ENCODE measurements around the gene PIN1. TPM values are rescaled to one million over a fixed set of nuclear protein-coding genes. Genes with fewer than 3 reads are reported as not detected.

The PIN1 gene
- total and polyA plus RNA-seq, 10 of the 15 experiments (the other 5 are each of a cell fraction or from before 2014, with no cell fraction given): 2.4 to 209 (median 71.5) TPM

DNA sequence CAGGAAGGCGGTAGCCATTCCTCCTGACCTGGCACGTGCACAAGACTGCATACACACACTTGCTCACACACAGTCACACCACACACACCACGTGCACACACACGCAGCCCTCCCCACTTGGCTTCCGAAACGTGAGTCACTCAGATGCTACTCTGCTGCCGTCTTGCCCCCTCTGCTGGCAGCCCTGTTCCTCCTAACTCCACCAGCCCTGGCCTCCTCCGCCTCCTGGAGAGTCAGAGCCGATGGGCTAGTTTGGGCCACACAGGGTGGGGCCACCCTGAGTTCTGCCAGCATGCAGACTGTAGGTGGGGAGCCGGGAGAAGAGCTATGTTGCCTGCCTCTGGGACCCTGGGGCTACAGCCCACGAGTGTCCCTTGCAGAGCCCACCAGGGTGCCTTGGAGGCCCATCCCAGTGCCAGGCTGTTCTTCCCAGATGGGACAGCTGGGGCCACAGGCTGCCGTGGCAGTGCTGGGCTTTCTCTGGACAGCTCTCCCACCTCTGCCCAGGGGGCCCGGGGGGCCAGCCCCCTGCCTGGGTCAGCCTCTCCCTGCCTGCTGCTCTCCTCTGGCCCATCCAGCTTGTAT lies 12.1 kb downstream of the PIN1 start:
- Histone ChIP-seq H3K4me1 (ENCODE audit: control insufficient read depth, insufficient read depth, low read length) (no peaks in the 10 kb centered on the region), H2AFZ (ENCODE audit: control insufficient read depth, low read depth, low read length) (no peak overlapping the region), H3K9ac (ENCODE audit: control insufficient read depth, insufficient read depth, low read length) (no peak overlapping the region), H3K9me3 (replicated peaks; ENCODE audit: control insufficient read depth, insufficient read depth, low read length) (no peaks in the 10 kb centered on the region; the same call in 2 of the 3 replicates), H3K27me3 (replicated peaks in 1 of 2; ENCODE audit: control insufficient read depth in 2 of 2, insufficient read depth in 2 of 2, low read length in 1 of 2) (no peaks in the 10 kb centered on the region), H3K27ac (ENCODE audit: control insufficient read depth, insufficient read depth) (no peak overlapping the region), H3K4me3 (no peak overlapping the region), H3K79me2 (ENCODE audit: control insufficient read depth, insufficient read depth, low read length) (no peaks in the 10 kb centered on the region), H4K20me1 (ENCODE audit: control insufficient read depth, insufficient read depth) (no peaks in the 10 kb centered on the region), H3K4me2 (ENCODE audit: control insufficient read depth, insufficient read depth) (no peak overlapping the region), H3K36me3 (ENCODE audit: control insufficient read depth in 2 of 2, insufficient read depth in 2 of 2, low read length in 1 of 2) (peaks cover 16 to 22% of the 10 kb centered on the region in 2 experiments; a peak in 3 of 4 replicates)
- SMC1A ChIA-PET (ENCODE audit: uncharacterized antibody, unreplicated experiment): no interaction called here
- FAIRE-seq (no peak), DNase-seq (ENCODE audit: low read depth, low spot score) (no peak), ATAC-seq (peak; percentile 45; the same call in 1 of the 3 replicates)
- WGBS (ENCODE audit: insufficient coverage, insufficient replicate concordance, low lambda C conversion rate, missing lambda C conversion rate): 54% methylated on average over 13 of the region's 13 CpGs
- CTCF ChIA-PET: interaction anchor here (0.8 kb wide), 1 partner anchor 10 kb away, joined by 3 read pairs; no protein-coding TSS in a partner anchor
- POLR2A ChIA-PET: no interaction called here
- BruUV-seq (replicated peaks): no TSS peak
- RAD21 ChIA-PET (ENCODE audit: unreplicated experiment): no interaction called here
- in situ Hi-C loops (cut with MboI): no loop called here
- intact Hi-C loops (cut with micrococcal nuclease; ENCODE audit: unreplicated experiment): no loop called here
- TF ChIP-seq, protein P1, sequence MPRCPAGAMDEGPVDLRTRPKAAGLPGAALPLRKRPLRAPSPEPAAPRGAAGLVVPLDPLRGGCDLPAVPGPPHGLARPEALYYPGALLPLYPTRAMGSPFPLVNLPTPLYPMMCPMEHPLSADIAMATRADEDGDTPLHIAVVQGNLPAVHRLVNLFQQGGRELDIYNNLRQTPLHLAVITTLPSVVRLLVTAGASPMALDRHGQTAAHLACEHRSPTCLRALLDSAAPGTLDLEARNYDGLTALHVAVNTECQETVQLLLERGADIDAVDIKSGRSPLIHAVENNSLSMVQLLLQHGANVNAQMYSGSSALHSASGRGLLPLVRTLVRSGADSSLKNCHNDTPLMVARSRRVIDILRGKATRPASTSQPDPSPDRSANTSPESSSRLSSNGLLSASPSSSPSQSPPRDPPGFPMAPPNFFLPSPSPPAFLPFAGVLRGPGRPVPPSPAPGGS (IDR thresholded peaks at IDR 0.05; ENCODE audit: borderline replicate concordance, insufficient read depth, low read depth, low read length, poor library complexity, severe bottlenecking): peak; percentile 77
- TF ChIP-seq POLR2A (IDR thresholded peaks at IDR 0.05; ENCODE audit: low read depth, low read length) (peak; percentile 18; the same call in 1 of the 2 replicates), CTCF (IDR thresholded peaks at IDR 0.05 in 2 of 3, conservative IDR thresholded peaks at IDR 0.05 in 1 of 3; ENCODE audit: control insufficient read depth in 2 of 3, extremely low read depth in 1 of 3, insufficient read depth in 1 of 3, low read depth in 3 of 3, low read length in 3 of 3) (peak; percentile 9 to 31 (median 25); a peak in 2 of 6 replicates), PAX8 (IDR thresholded peaks at IDR 0.05) (no peak)
